PC-3 (cell line): ENCODE data around the gene FBXL13. TPM values are rescaled to one million over a fixed set of nuclear protein-coding genes. Genes with fewer than 3 reads are reported as not detected.

Source experiments
- ATAC-seq: fragments of 200-7000 bp; cut with Tn5 transposase; 2 replicates; pipeline ENCODE4 v1.9.1; 2020; ENCODE audit warnings: mild to moderate bottlenecking, moderate library complexity
- BruUV-seq: library from RNA; stranded (reverse); fragments of 400-500 nt; replicated peaks from 2 replicates; lab custom pipeline; 2021; lab: Mats Ljungman, UMichigan
- CTCF ChIA-PET: fragments of 300-600 bp; sonication (Branson Sonifier 250); formaldehyde crosslinking; loops from one replicate; lab custom pipeline; 2022; ENCODE audit warnings: antibody characterized with exemption; lab: Charles Lee
- POLR2A ChIA-PET: fragments of 300-600 bp; sonication (Branson Sonifier 250); formaldehyde crosslinking; loops from one replicate; lab custom pipeline; 2022; ENCODE audit warnings: antibody characterized with exemption; ENCODE audit not compliant: unreplicated experiment; lab: Charles Lee
- DNase-seq: peaks from one replicate; pipeline ENCODE4 v3.0.0-alpha.2; 2015
- H2AFZ ChIP-seq: fragments of 300-600 bp; sonication (generic); 2 replicates; pipeline ENCODE4 v1.6.0; 2016; ENCODE audit warnings: antibody characterized with exemption, low read length
- H3F3A ChIP-seq: fragments of 300-600 bp; sonication (generic); one replicate; pipeline ENCODE4 v1.6.0; 2017; ENCODE audit warnings: antibody characterized with exemption, low read length, control low read depth, mild to moderate bottlenecking; ENCODE audit not compliant: unreplicated experiment
- H3K27ac ChIP-seq: fragments of 300-600 bp; sonication (generic); 2 replicates; pipeline ENCODE4 v1.5.1; 2016; ENCODE audit warnings: mild to moderate bottlenecking, low read length
- H3K27me3 ChIP-seq: fragments of 300-600 bp; sonication (generic); 2 replicates; pipeline ENCODE4 v1.6.1; 2016; ENCODE audit warnings: low read length, mixed read lengths
- H3K36me3 ChIP-seq: fragments of 300-600 bp; sonication (generic); 2 replicates; pipeline ENCODE4 v1.6.1; 2016; ENCODE audit warnings: low read depth, mixed run types, low read length, mixed read lengths
- H3K4me1 ChIP-seq: fragments of 300-600 bp; sonication (generic); 2 replicates; pipeline ENCODE4 v1.5.1; 2016; ENCODE audit warnings: low read length; ENCODE audit not compliant: insufficient read depth
- H3K4me2 ChIP-seq: fragments of 300-600 bp; sonication (generic); 2 replicates; pipeline ENCODE4 v1.6.0; 2016; ENCODE audit warnings: low read length
- H3K4me3 ChIP-seq: fragments of 300-600 bp; sonication (generic); 2 replicates; pipeline ENCODE4 v1.5.1; 2016; ENCODE audit warnings: mild to moderate bottlenecking, low read length, mixed read lengths
- H3K79me2 ChIP-seq: fragments of 300-600 bp; sonication (generic); 2 replicates; pipeline ENCODE4 v1.6.1; 2017; ENCODE audit warnings: low read length, mixed read lengths
- H3K9ac ChIP-seq: fragments of 300-600 bp; sonication (generic); 2 replicates; pipeline ENCODE4 v1.6.0; 2016; ENCODE audit warnings: mild to moderate bottlenecking, low read length
- H3K9me2 ChIP-seq: fragments of 300-600 bp; sonication (generic); replicated peaks from 2 replicates; pipeline ENCODE4 v1.6.1; 2016; ENCODE audit warnings: mixed run types, low read length, mixed read lengths
- H3K9me3 ChIP-seq: fragments of 300-600 bp; sonication (generic); 2 replicates; pipeline ENCODE4 v1.6.1; 2016; ENCODE audit warnings: low read length, mixed read lengths
- H4K20me1 ChIP-seq: fragments of 300-600 bp; sonication (generic); 2 replicates; pipeline ENCODE4 v1.6.1; 2016; ENCODE audit warnings: low read length, mixed read lengths
- CTCF ChIP-seq: fragments of 300-600 bp; sonication (generic); conservative IDR thresholded peaks from 2 replicates; pipeline ENCODE4 v1.5.1; 2017; ENCODE audit warnings: antibody characterized with exemption, low read depth, mild to moderate bottlenecking, low read length
- EZH2 ChIP-seq: fragments of 300-600 bp; sonication (generic); IDR thresholded peaks from one replicate; pipeline ENCODE4 v1.6.1; 2017; ENCODE audit warnings: antibody characterized with exemption, mild to moderate bottlenecking, low read length; ENCODE audit not compliant: unreplicated experiment
- EZH2phosphoT487 ChIP-seq: fragments of 300-600 bp; sonication (generic); IDR thresholded peaks from 2 replicates; pipeline ENCODE4 v1.6.1; 2018; ENCODE audit warnings: mild to moderate bottlenecking, antibody characterized with exemption, low read length, borderline replicate concordance
- intact Hi-C: fragments of 100-400 bp; cut with micrococcal nuclease; formaldehyde crosslinking; loops from 2 replicates; pipeline ENCODE4 v1.9.0; 2023
- total RNA-seq: library from RNA; depleted of rRNA; stranded (reverse); fragments of >200 nt; gene quantifications from 2 replicates; pipeline ENCODE4 v1.2.3, GENCODE V29; 2014

FBXL13 gene
- total RNA-seq, 1 experiment from 2014 or later, result 1.1 TPM

- POLR2A ChIA-PET, result no interaction called here
- CTCF ChIA-PET, result no interaction called here
- ATAC-seq (peak; percentile 87), DNase-seq (peak; percentile 81)
- no peaks in the 10 kb centered on the region for H4K20me1 ChIP-seq
- intact Hi-C loops, result loop anchor here (1.0 to 5.0 kb wide), 2 partner anchors 21 to 37 kb away; no protein-coding TSS in a partner anchor
- H3K27ac ChIP-seq, result peak overlapping the region; percentile 58
- H3F3A ChIP-seq, result no peaks in the 10 kb centered on the region
- H3K9me3 ChIP-seq, result no peaks in the 10 kb centered on the region
- peak overlapping the region; percentile 81 for H3K4me2 ChIP-seq
- peak overlapping the region; percentile 41; the same call in 1 of the 2 replicates for H3K4me3 ChIP-seq
- no peaks in the 10 kb centered on the region for H3K27me3 ChIP-seq
- H3K79me2 ChIP-seq, result no peaks in the 10 kb centered on the region
- H3K9me2 ChIP-seq, result no peaks in the 10 kb centered on the region
- H3K4me1 ChIP-seq, result peaks cover 34% of the 10 kb centered on the region
- H3K36me3 ChIP-seq, result no peaks in the 10 kb centered on the region
- H3K9ac ChIP-seq, result no peak overlapping the region
- no TSS peak for BruUV-seq
- no peak overlapping the region for H2AFZ ChIP-seq
- TF ChIP-seq EZH2 (no peak), CTCF (no peak), EZH2phosphoT487 (no peak)
Observed at GRCh38 chr7:102834999-102835398, 239.6 kb downstream of the FBXL13 start.

GRCh38 chr7:102834466-102834865 is 240.1 kb downstream of the FBXL13 start:
- H3K9ac ChIP-seq, result no peak overlapping the region
- ChIA-PET POLR2A (no interaction called here), CTCF (no interaction called here)
- H3K27ac ChIP-seq, result peak overlapping the region; percentile 58
- no peaks in the 10 kb centered on the region for H4K20me1 ChIP-seq
- H3K4me3 ChIP-seq, result no peak overlapping the region
- intact Hi-C loops, result no loop called here
- H3K9me2 ChIP-seq, result no peaks in the 10 kb centered on the region
- H3K4me1 ChIP-seq, result peaks cover 31% of the 10 kb centered on the region
- ATAC-seq (peak; percentile 29), DNase-seq (peak; percentile 33)
- H3F3A ChIP-seq, result no peaks in the 10 kb centered on the region
- no peaks in the 10 kb centered on the region for H3K27me3 ChIP-seq
- no TSS peak for BruUV-seq
- H3K9me3 ChIP-seq, result no peaks in the 10 kb centered on the region
- no peaks in the 10 kb centered on the region for H3K36me3 ChIP-seq
- peak overlapping the region; percentile 63 for H3K4me2 ChIP-seq
- no peak for TF ChIP-seq EZH2phosphoT487
- no peak for TF ChIP-seq CTCF
- no peak for TF ChIP-seq EZH2
- no peaks in the 10 kb centered on the region for H3K79me2 ChIP-seq
- no peak overlapping the region for H2AFZ ChIP-seq

DNA sequence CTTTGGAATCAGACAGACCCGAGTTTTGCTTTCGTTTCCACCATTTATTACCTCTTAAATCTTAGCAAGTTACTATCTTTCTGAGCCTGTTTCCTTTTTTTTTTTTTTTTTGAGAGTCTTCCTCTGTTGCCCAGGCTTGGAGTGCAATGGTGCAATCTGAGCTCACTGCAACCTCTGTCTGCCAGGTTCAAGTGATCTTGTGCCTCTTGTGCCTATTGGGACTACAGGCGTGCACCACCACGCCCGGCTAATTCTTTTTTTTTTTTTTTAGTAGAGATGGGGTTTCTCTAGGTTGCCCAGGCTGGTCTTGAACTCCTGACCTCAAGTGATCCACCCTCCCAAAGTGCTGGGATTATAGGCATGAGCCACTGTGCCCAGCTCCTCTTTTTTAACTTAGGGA is 241.3 kb downstream of the FBXL13 start:
- intact Hi-C loops, result no loop called here
- Histone ChIP-seq H3K4me2 (no peak overlapping the region), H3K4me1 (peaks cover 31% of the 10 kb centered on the region), H4K20me1 (no peaks in the 10 kb centered on the region), H3K79me2 (no peaks in the 10 kb centered on the region), H3K27me3 (no peaks in the 10 kb centered on the region), H3F3A (no peaks in the 10 kb centered on the region), H3K9me3 (no peaks in the 10 kb centered on the region), H3K9me2 (no peaks in the 10 kb centered on the region), H3K27ac (no peak overlapping the region), H2AFZ (no peak overlapping the region), H3K9ac (no peak overlapping the region), H3K4me3 (no peak overlapping the region), H3K36me3 (no peaks in the 10 kb centered on the region)
- TF ChIP-seq EZH2phosphoT487, result no peak
- no peak for TF ChIP-seq CTCF
- no peak for TF ChIP-seq EZH2
- ATAC-seq (no peak), DNase-seq (no peak)
- ChIA-PET CTCF (no interaction called here), POLR2A (no interaction called here)
- BruUV-seq, result no TSS peak
